HCT116 (cell line): ENCODE data around the gene ARL15. TPM values are rescaled to one million over a fixed set of nuclear protein-coding genes. Genes with fewer than 3 reads are reported as not detected.

Experiments used
- ATAC-seq: fragments of 200-7000 bp; cut with Tn5 transposase; 2 replicates; pipeline ENCODE4 v1.9.1; 2020; ENCODE audit warnings: mild to moderate bottlenecking, moderate library complexity
- BruUV-seq: library from RNA; stranded (reverse); fragments of 400-500 nt; replicated peaks from 2 replicates; lab custom pipeline; 2021; lab: Mats Ljungman, UMichigan
- CTCF ChIA-PET: fragments of 300-600 bp; sonication (Branson Sonifier 250); formaldehyde crosslinking; loops from one replicate; lab custom pipeline; 2021; ENCODE audit warnings: antibody characterized with exemption; lab: Charles Lee
- POLR2A ChIA-PET: fragments of 300-600, 350-600 bp; sonication (Branson Sonifier 250); formaldehyde crosslinking; loops from one replicate; lab custom pipeline; 2021; ENCODE audit warnings: antibody characterized with exemption; lab: Charles Lee
- RAD21 ChIA-PET, 2 experiments: fragments of 300-600 bp; sonication (Branson Sonifier 250); formaldehyde crosslinking; loops; one replicate each; lab custom pipeline; 2023; ENCODE audit warnings: low total read pairs in 2 of 2; ENCODE audit not compliant: uncharacterized antibody in 2 of 2, unreplicated experiment in 2 of 2, low non-redundant PET in 1 of 2; lab: Charles Lee
- DNase-seq: peaks from one replicate; pipeline ENCODE4 v3.0.0-alpha.2; 2010; ENCODE audit warnings: low read depth, low spot score
- H2AFZ ChIP-seq: fragments of 200-600 bp; shearing (Covaris generic), sonication (generic); 2 replicates; pipeline ENCODE4 v1.6.1; 2017; ENCODE audit warnings: low read depth, mixed run types, mixed read lengths, antibody characterized with exemption, low read length; ENCODE audit not compliant: poor library complexity, severe bottlenecking
- H3K27ac ChIP-seq: 2 replicates; pipeline ENCODE4 v1.5.1; 2012; ENCODE audit warnings: low read depth, low read length
- H3K27me3 ChIP-seq: fragments of 200-600 bp; sonication (generic); 2 replicates; pipeline ENCODE4 v1.6.1; 2016; ENCODE audit warnings: mixed run types, low read length, mixed read lengths; ENCODE audit not compliant: insufficient read depth
- H3K36me3 ChIP-seq, 2 experiments: fragments of 200-500 bp in 1 of 2; fragments of 200-600 bp in 1 of 2; sonication (Bioruptor generic) in 1 of 2; sonication (generic) in 1 of 2; 2 replicates each; pipeline versions ENCODE4 v1.5.1 to v1.6.1; 2014 to 2016; ENCODE audit warnings: low read length in 2 of 2, inconsistent platforms in 1 of 2, mixed read lengths in 1 of 2, mixed run types in 1 of 2; ENCODE audit not compliant: insufficient read depth in 2 of 2, control insufficient read depth in 1 of 2
- H3K4me1 ChIP-seq, 2 experiments: fragments of 200-600 bp in 1 of 2; sonication (generic) in 1 of 2; 2 replicates each; pipeline versions ENCODE4 v1.5.1 to v1.6.1; 2012 to 2017; ENCODE audit warnings: low read length in 2 of 2, inconsistent platforms in 1 of 2, mild to moderate bottlenecking in 1 of 2, mixed read lengths in 1 of 2, mixed run types in 1 of 2, moderate library complexity in 1 of 2; ENCODE audit not compliant: insufficient read depth in 2 of 2, control insufficient read depth in 1 of 2
- H3K4me2 ChIP-seq: fragments of 200-600 bp; sonication (generic); 2 replicates; pipeline ENCODE4 v1.6.1; 2017; ENCODE audit warnings: mixed run types, low read length, mixed read lengths
- H3K4me3 ChIP-seq, 2 experiments: fragments of 200-600 bp in 1 of 2; sonication (generic) in 1 of 2; replicated peaks in 1 of 2; 2 replicates each; pipeline ENCODE4 v1.5.1; 2011 to 2016; ENCODE audit warnings: low read length in 2 of 2, control low read depth in 1 of 2, low read depth in 1 of 2, mild to moderate bottlenecking in 1 of 2, mixed read lengths in 1 of 2, mixed run types in 1 of 2
- H3K79me2 ChIP-seq: fragments of 200-600 bp; sonication (generic); 2 replicates; pipeline ENCODE4 v1.6.1; 2017; ENCODE audit warnings: mild to moderate bottlenecking, mixed run types, low read length, moderate library complexity, mixed read lengths; ENCODE audit not compliant: insufficient read depth
- H3K9ac ChIP-seq: fragments of 200-600 bp; sonication (generic); 2 replicates; pipeline ENCODE4 v1.6.1; 2016; ENCODE audit warnings: low read length, mixed read lengths
- H3K9me2 ChIP-seq: fragments of 200-600 bp; sonication (generic), shearing (Covaris generic); 2 replicates; pipeline ENCODE4 v1.6.1; 2017; ENCODE audit warnings: mixed run types, mild to moderate bottlenecking, moderate library complexity; ENCODE audit not compliant: insufficient read depth
- H3K9me3 ChIP-seq, 2 experiments: fragments of 200-500 bp in 1 of 2; fragments of 200-600 bp in 1 of 2; sonication (Bioruptor generic) in 1 of 2; sonication (generic) in 1 of 2; 2 replicates each; pipeline ENCODE4 v1.6.1; 2014 to 2017; ENCODE audit warnings: low read length in 2 of 2, mixed read lengths in 2 of 2, inconsistent platforms in 1 of 2, low read depth in 1 of 2, mild to moderate bottlenecking in 1 of 2, mixed run types in 1 of 2, moderate library complexity in 1 of 2; ENCODE audit not compliant: control insufficient read depth in 1 of 2, insufficient read depth in 1 of 2
- H4K20me1 ChIP-seq: fragments of 200-600 bp; sonication (generic), shearing (Covaris generic); 2 replicates; pipeline ENCODE4 v1.6.1; 2017; ENCODE audit warnings: mixed run types, mild to moderate bottlenecking, moderate library complexity; ENCODE audit not compliant: insufficient read depth
- ZNF274 ChIP-seq: fragments of 200-500 bp; sonication (Bioruptor generic); IDR thresholded peaks from 2 replicates; pipeline ENCODE4 v1.6.1; 2014; ENCODE audit warnings: mild to moderate bottlenecking, low read depth, low read length, inconsistent platforms
- intact Hi-C: fragments of 100-400 bp; cut with micrococcal nuclease; formaldehyde crosslinking; loops from 2 replicates; pipeline ENCODE4 v1.10.0; 2022
- total RNA-seq: library from RNA; stranded (reverse); gene quantifications from one replicate; pipeline ENCODE4 v1.2.1, GENCODE V29; 2021; ENCODE audit not compliant: unreplicated experiment
- TF ChIP-seq, protein P1 (sequence below), 3 experiments: fragments of 200-600 bp in 1 of 3; sonication (generic) in 1 of 3; IDR thresholded peaks in 2 of 3; conservative IDR thresholded peaks in 1 of 3; 2 replicates each; pipeline ENCODE4 v1.5.1; 2012 to 2017; ENCODE audit warnings: low read depth in 2 of 3, low read length in 2 of 3, antibody characterized with exemption in 1 of 3, borderline replicate concordance in 1 of 3, control low read depth in 1 of 3, mild to moderate bottlenecking in 1 of 3, mixed read lengths in 1 of 3, mixed run types in 1 of 3, moderate library complexity in 1 of 3; ENCODE audit not compliant: insufficient read depth in 1 of 3
- TF ChIP-seq, protein P2 (sequence below): IDR thresholded peaks from 2 replicates; pipeline ENCODE4 v1.6.1; 2011; ENCODE audit warnings: mild to moderate bottlenecking, low read length, moderate library complexity; ENCODE audit not compliant: insufficient replicate concordance; ENCODE audit errors: extremely low read depth

Gene ARL15
- total RNA-seq, 1 experiment from 2014 or later = 15.0 TPM

DNA sequence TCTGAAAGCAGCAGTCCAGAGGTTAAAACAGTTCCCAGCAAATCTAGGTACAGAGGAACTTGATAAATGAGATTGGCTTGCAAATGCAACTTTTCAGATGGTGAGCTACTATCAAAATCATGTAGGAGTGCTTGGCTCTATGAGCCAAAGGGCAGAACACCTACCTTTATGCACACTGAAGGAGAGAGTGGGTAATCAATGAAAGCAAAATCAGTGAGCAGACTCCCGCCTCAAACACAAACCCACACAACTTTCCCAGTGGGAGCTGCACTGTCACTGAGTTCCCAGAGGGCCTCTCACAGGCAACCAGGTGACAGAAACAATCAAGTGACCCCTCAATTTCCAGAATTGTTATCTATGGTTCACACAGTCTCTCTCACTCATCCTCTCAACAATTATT is 8.5 kb downstream of the ARL15 start (continued):
- TF ChIP-seq, protein P1, sequence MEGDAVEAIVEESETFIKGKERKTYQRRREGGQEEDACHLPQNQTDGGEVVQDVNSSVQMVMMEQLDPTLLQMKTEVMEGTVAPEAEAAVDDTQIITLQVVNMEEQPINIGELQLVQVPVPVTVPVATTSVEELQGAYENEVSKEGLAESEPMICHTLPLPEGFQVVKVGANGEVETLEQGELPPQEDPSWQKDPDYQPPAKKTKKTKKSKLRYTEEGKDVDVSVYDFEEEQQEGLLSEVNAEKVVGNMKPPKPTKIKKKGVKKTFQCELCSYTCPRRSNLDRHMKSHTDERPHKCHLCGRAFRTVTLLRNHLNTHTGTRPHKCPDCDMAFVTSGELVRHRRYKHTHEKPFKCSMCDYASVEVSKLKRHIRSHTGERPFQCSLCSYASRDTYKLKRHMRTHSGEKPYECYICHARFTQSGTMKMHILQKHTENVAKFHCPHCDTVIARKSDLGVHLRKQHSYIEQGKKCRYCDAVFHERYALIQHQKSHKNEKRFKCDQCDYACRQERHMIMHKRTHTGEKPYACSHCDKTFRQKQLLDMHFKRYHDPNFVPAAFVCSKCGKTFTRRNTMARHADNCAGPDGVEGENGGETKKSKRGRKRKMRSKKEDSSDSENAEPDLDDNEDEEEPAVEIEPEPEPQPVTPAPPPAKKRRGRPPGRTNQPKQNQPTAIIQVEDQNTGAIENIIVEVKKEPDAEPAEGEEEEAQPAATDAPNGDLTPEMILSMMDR (IDR thresholded peaks at IDR 0.05 in 2 of 3, conservative IDR thresholded peaks at IDR 0.05 in 1 of 3; ENCODE audit: borderline replicate concordance in 1 of 3, insufficient read depth in 1 of 3, low read depth in 2 of 3, low read length in 2 of 3) = no peak
- TF ChIP-seq, protein P2, sequence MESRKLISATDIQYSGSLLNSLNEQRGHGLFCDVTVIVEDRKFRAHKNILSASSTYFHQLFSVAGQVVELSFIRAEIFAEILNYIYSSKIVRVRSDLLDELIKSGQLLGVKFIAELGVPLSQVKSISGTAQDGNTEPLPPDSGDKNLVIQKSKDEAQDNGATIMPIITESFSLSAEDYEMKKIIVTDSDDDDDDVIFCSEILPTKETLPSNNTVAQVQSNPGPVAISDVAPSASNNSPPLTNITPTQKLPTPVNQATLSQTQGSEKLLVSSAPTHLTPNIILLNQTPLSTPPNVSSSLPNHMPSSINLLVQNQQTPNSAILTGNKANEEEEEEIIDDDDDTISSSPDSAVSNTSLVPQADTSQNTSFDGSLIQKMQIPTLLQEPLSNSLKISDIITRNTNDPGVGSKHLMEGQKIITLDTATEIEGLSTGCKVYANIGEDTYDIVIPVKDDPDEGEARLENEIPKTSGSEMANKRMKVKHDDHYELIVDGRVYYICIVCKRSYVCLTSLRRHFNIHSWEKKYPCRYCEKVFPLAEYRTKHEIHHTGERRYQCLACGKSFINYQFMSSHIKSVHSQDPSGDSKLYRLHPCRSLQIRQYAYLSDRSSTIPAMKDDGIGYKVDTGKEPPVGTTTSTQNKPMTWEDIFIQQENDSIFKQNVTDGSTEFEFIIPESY = no peak

DNA sequence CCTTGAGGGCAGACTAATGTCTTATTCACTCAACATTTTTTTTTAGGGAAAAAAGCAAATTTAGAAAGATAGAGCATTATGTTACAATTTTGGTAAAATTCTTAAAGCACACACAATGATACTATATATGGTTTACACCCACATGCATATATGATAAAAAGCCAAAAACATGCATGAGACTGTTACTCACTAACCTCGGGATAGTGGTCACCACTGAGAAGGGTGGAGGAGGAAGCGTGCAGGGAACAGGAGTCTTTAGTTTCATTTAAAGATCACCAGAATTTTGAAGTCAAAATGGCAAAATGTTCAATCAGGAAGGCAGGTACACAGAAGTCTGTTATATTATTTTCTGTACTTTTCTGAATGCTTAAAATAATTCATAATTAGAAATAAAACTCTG is 9.2 kb downstream of the ARL15 start:
- Histone ChIP-seq H4K20me1 (no peaks in the 10 kb centered on the region), H3K27ac (no peak overlapping the region), H3K79me2 (0 out of 2 replicates have a peak, but pooled peaks cover 5% of the 10 kb centered on the region), H3K4me1 (peaks cover 0 to 2% of the 10 kb centered on the region in 2 experiments; a peak in 1 of 4 replicates), H3K9ac (no peak overlapping the region), H3K36me3 (no peaks in the 10 kb centered on the region), H3K4me3 (no peak overlapping the region), H3K9me2 (no peaks in the 10 kb centered on the region), H3K27me3 (no peaks in the 10 kb centered on the region), H3K4me2 (no peak overlapping the region), H2AFZ (no peak overlapping the region), H3K9me3 (no peaks in the 10 kb centered on the region)
- DNase-seq = no peak
- ChIA-PET CTCF (no interaction called here), RAD21 (no interaction called here), POLR2A (interaction anchor here (2.4 kb wide), 1 partner anchor 9 kb away, joined by 9 read pairs; the partner anchor contains the start of gene ARL15)
- ATAC-seq = no peak
- BruUV-seq = no TSS peak
- TF ChIP-seq ZNF274 = no peak
- intact Hi-C loops = no loop called here
